ENCODE data around the gene TLCD2. TPM values are rescaled to one million over a fixed set of nuclear protein-coding genes. Genes with fewer than 3 reads are reported as not detected.
A peak's percentile ranks its signal among the peaks of the same experiment; 100 is the strongest.
"Not testable (repeated sequence)": the region's sequence is repeated elsewhere in the genome, so short reads cannot be mapped to it uniquely, and the experiment has no call there.

The TLCD2 gene
- total RNA-seq, 1 donor from 2014 or later, result 0.09 TPM

DNA sequence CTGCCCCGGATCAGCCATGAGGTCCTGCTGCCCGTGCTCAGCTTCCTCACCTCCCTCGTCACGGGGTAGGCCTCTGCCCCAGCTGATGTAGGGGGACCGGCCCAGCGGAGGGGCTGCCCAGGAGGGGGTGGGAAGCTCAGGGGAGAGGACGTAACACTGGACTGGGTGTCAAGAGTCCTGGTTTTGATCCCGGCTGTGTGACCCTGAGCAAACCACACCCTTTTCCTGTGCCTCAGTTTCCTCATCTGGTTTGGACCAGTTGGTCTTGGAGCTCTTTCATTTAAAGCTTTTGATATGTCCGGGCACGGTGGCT, 21.0 kb upstream of the TLCD2 start:
- intact Hi-C loops (cut with micrococcal nuclease), result no loop called here
- peaks cover 20% of the 10 kb centered on the region for H3K36me3 Mint-ChIP-seq (ENCODE audit: low read depth)
- H3K9me3 Mint-ChIP-seq, result no peaks in the 10 kb centered on the region
- H3K27me3 Mint-ChIP-seq (ENCODE audit: low read depth), result no peaks in the 10 kb centered on the region
- H3K4me3 Mint-ChIP-seq (ENCODE audit: low read depth), result no peak overlapping the region
- H3K4me1 Mint-ChIP-seq (ENCODE audit: low read depth), result peaks cover 2% of the 10 kb centered on the region
- DNase-seq (ENCODE audit: low spot score), result no peak
- no peak overlapping the region for H3K27ac Mint-ChIP-seq

DNA sequence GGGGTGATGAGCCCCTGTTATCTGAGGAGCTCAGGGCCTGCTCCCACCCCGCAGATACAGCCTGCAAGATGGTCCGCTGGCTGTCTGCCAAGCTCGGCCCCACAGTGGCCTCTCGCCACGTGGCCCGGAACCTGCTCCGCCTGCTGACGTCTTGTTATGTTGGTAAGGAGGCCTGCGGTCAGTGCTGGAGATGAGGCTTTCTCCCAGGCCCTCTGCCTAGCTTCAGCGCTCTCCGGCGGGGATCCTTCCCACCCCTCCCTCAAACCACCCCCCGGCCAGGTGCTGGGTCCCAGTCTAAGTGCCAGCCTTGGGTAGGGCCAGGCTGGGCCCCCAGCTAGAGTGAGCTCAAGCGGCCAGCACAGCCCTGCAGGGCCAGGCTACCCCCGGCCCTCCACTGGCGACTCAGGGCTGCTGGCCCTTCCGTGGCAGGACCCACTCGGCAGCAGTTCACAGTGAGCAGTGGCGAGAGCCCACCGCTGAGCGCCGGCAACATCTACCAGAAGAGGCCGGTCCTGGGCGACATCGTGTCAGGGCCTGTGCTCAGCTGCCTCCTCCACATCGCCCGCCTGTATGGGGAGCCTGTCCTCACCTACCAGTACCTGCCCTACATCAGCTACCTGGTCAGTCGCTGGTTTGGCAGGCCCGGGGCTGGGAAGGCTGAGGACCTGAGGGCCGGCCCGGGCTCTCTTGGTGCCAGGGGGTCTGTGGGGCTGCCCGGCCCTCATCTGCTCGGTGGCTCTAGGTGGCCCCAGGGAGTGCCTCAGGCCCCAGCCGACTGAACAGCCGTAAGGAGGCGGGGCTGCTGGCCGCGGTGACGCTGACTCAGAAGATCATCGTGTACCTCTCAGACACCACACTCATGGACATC, 20.4 kb upstream of the TLCD2 start:
- intact Hi-C loops (cut with micrococcal nuclease), result no loop called here
- DNase-seq (ENCODE audit: low spot score), result no peak
- peaks cover 23% of the 10 kb centered on the region for H3K36me3 Mint-ChIP-seq (ENCODE audit: low read depth)

DNA sequence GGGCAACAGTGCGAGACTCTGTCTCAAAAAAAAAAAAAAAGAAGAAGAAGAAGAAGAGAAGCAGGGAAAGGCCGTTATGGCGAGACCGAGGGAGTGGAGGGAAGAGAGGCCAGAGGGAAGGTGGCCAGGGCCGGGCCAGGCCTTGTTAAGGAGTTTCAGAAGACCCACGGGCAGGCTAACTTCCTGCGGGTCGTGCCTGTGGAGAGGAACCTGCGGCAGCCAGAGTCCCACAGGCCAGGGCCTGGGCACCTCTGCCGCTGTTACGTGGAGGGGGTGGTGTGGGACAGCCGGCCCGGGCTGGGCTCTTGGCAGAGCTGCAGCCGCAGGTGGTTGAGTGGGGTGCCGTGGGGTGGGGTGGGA, 19.8 kb upstream of the TLCD2 start:
- Mint-ChIP-seq H3K27me3 (ENCODE audit: low read depth) (no peaks in the 10 kb centered on the region), H3K9me3 (no peaks in the 10 kb centered on the region), H3K4me3 (ENCODE audit: low read depth) (no peak overlapping the region), H3K36me3 (ENCODE audit: low read depth) (peaks cover 23% of the 10 kb centered on the region), H3K27ac (no peak overlapping the region), H3K4me1 (ENCODE audit: low read depth) (peaks cover 6% of the 10 kb centered on the region)
- DNase-seq (ENCODE audit: low spot score), result no peak
- intact Hi-C loops (cut with micrococcal nuclease), result no loop called here

More for the DNA sequence above, 20.4 kb upstream of the TLCD2 start:
- H3K4me3 Mint-ChIP-seq (ENCODE audit: low read depth), result no peak overlapping the region
- H3K4me1 Mint-ChIP-seq (ENCODE audit: low read depth), result peaks cover 4% of the 10 kb centered on the region
- H3K27ac Mint-ChIP-seq, result no peak overlapping the region
- H3K9me3 Mint-ChIP-seq, result no peaks in the 10 kb centered on the region
- H3K27me3 Mint-ChIP-seq (ENCODE audit: low read depth), result no peaks in the 10 kb centered on the region

DNA sequence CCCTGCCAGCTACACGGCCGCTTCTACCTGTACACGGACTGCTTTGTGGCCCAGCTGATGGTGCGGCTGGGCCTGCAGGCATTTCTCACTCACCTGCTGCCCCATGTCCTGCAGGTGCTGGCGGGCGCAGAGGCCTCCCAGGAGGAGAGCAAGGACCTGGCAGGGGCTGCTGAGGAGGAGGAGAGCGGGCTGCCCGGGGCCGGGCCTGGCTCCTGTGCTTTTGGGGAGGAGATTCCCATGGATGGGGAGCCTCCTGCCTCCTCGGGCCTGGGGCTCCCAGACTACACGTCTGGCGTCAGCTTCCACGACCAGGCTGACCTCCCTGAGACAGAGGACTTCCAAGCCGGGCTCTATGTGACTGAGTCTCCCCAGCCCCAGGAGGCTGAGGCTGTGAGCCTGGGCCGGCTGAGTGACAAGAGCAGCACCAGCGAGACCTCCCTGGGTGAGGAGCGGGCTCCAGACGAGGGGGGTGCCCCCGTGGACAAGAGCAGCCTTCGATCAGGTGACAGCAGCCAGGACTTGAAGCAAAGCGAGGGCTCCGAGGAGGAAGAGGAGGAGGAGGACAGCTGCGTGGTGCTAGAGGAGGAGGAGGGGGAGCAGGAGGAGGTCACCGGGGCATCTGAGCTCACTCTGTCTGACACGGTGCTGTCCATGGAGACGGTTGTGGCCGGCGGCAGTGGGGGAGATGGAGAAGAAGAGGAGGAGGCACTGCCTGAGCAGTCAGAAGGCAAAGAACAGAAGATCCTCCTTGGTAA, 17.9 kb upstream of the TLCD2 start:
- H3K27ac Mint-ChIP-seq, result no peak overlapping the region
- no peak for DNase-seq (ENCODE audit: low spot score)
- intact Hi-C loops (cut with micrococcal nuclease), result no loop called here
- H3K4me1 Mint-ChIP-seq (ENCODE audit: low read depth), result peaks cover 7% of the 10 kb centered on the region
- peaks cover 19% of the 10 kb centered on the region for H3K36me3 Mint-ChIP-seq (ENCODE audit: low read depth)
- H3K27me3 Mint-ChIP-seq (ENCODE audit: low read depth), result no peaks in the 10 kb centered on the region
- no peak overlapping the region for H3K4me3 Mint-ChIP-seq (ENCODE audit: low read depth)
- H3K9me3 Mint-ChIP-seq, result no peaks in the 10 kb centered on the region

DNA sequence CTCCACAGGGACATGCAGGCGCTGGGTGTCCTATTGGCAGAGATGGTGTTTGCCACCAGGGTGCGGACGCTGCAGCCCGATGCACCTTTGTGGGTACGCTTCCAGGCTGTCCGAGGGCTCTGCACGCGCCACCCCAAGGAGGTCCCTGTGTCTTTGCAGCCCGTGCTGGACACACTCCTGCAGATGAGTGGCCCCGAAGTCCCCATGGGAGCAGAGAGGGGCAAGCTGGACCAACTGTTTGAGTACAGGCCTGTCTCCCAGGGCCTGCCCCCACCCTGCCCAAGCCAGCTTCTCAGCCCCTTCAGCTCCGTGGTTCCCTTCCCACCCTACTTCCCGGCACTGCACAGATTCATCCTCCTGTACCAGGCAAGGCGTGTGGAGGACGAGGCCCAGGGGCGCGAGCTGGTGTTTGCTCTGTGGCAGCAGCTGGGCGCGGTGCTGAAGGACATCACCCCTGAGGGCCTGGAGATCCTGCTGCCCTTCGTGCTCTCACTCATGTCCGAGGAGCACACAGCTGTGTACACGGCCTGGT, 17.1 kb upstream of the TLCD2 start:
- no peak for DNase-seq (ENCODE audit: low spot score)
- intact Hi-C loops (cut with micrococcal nuclease), result no loop called here
- Mint-ChIP-seq H3K4me1 (ENCODE audit: low read depth) (peaks cover 14% of the 10 kb centered on the region), H3K36me3 (ENCODE audit: low read depth) (peaks cover 19% of the 10 kb centered on the region), H3K4me3 (ENCODE audit: low read depth) (no peak overlapping the region), H3K27me3 (ENCODE audit: low read depth) (no peaks in the 10 kb centered on the region), H3K9me3 (no peaks in the 10 kb centered on the region), H3K27ac (no peak overlapping the region)

GRCh38 chr17:1726626-1727257, 16.6 kb upstream of the TLCD2 start:
- no peak for DNase-seq (ENCODE audit: low spot score)
- intact Hi-C loops (cut with micrococcal nuclease), result no loop called here
- peaks cover 19% of the 10 kb centered on the region for H3K36me3 Mint-ChIP-seq (ENCODE audit: low read depth)
- no peaks in the 10 kb centered on the region for H3K27me3 Mint-ChIP-seq (ENCODE audit: low read depth)
- H3K27ac Mint-ChIP-seq, result no peak overlapping the region
- H3K9me3 Mint-ChIP-seq, result no peaks in the 10 kb centered on the region
- peak overlapping the region; percentile 21 for H3K4me3 Mint-ChIP-seq (ENCODE audit: low read depth)
- peaks cover 14% of the 10 kb centered on the region for H3K4me1 Mint-ChIP-seq (ENCODE audit: low read depth)

- peaks cover 16% of the 10 kb centered on the region for H3K4me1 Mint-ChIP-seq (ENCODE audit: low read depth)
- intact Hi-C loops (cut with micrococcal nuclease), result no loop called here
- H3K27ac Mint-ChIP-seq, result peak overlapping the region; percentile 63
- H3K4me3 Mint-ChIP-seq (ENCODE audit: low read depth), result peak overlapping the region; percentile 75
- H3K9me3 Mint-ChIP-seq, result no peaks in the 10 kb centered on the region
- no peaks in the 10 kb centered on the region for H3K27me3 Mint-ChIP-seq (ENCODE audit: low read depth)
- H3K36me3 Mint-ChIP-seq (ENCODE audit: low read depth), result peaks cover 19% of the 10 kb centered on the region
- DNase-seq (ENCODE audit: low spot score), result no peak
These were observed 15.7 kb upstream of the TLCD2 start for GRCh38 chr17:1725642-1726511.

GRCh38 chr17:1724869-1725641, 14.9 kb upstream of the TLCD2 start:
- peaks cover 19% of the 10 kb centered on the region for H3K36me3 Mint-ChIP-seq (ENCODE audit: low read depth)
- no peaks in the 10 kb centered on the region for H3K9me3 Mint-ChIP-seq
- no peak for DNase-seq (ENCODE audit: low spot score)
- intact Hi-C loops (cut with micrococcal nuclease), result no loop called here
- H3K27me3 Mint-ChIP-seq (ENCODE audit: low read depth), result no peaks in the 10 kb centered on the region
- H3K27ac Mint-ChIP-seq, result no peak overlapping the region
- H3K4me3 Mint-ChIP-seq (ENCODE audit: low read depth), result peak overlapping the region; percentile 75
- peaks cover 19% of the 10 kb centered on the region for H3K4me1 Mint-ChIP-seq (ENCODE audit: low read depth)

DNA sequence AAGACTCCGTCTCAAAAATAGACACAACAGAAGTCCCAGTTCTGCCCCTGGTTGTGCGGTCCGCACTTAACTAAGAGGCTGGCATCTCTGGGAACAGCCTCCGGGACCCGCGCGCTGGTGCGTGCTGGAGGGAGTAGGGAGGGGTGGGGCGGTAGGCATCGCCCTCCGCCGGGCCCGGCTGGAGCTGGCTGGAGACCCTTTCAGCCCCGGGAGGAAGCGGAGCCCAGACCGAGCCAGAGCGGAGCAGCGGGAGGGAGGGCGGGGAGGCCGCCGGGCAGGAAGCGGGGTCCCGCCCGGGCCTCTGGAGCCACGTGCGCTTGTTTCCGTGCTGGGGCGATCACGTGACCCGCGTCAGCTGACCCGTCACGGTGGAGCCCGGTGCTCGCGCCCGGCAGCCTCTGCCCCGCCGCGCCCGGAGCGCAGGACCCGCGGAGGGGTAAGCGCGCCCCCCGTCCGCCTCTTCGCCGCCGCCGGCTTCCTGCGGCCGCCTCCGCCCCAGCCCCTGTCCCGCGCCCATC, 14.2 kb upstream of the TLCD2 start, which contains the start of gene WDR81:
Gene WDR81, plus strand, starts transcription at position 354 of the 518 bp plus-strand sequence. CDS start 256 bp downstream, outside the sequence.
- intact Hi-C loops (cut with micrococcal nuclease), result no loop called here
- Mint-ChIP-seq H3K36me3 (ENCODE audit: low read depth) (peaks cover 14% of the 10 kb centered on the region), H3K4me1 (ENCODE audit: low read depth) (peaks cover 19% of the 10 kb centered on the region), H3K27me3 (ENCODE audit: low read depth) (no peaks in the 10 kb centered on the region), H3K4me3 (ENCODE audit: low read depth) (peak within 1 kb of the TSS; percentile 75), H3K27ac (peak within 1 kb of the TSS; percentile 63), H3K9me3 (no peaks in the 10 kb centered on the region)
- DNase-seq (ENCODE audit: low spot score), result peak; percentile 85

- H3K27ac Mint-ChIP-seq; H3K36me3 Mint-ChIP-seq (ENCODE audit: low read depth); H3K9me3 Mint-ChIP-seq; H3K27me3 Mint-ChIP-seq (ENCODE audit: low read depth); DNase-seq (ENCODE audit: low spot score); H3K4me3 Mint-ChIP-seq (ENCODE audit: low read depth); intact Hi-C loops (cut with micrococcal nuclease): not testable (repeated sequence)
- peaks cover 24% of the 10 kb centered on the region for H3K4me1 Mint-ChIP-seq (ENCODE audit: low read depth)
These were observed 11.8 kb upstream of the TLCD2 start for GRCh38 chr17:1722022-1722421.

GRCh38 chr17:1720856-1721386, 10.7 kb upstream of the TLCD2 start:
- peaks cover 4% of the 10 kb centered on the region for H3K36me3 Mint-ChIP-seq (ENCODE audit: low read depth)
- intact Hi-C loops (cut with micrococcal nuclease), result no loop called here
- peaks cover 24% of the 10 kb centered on the region for H3K4me1 Mint-ChIP-seq (ENCODE audit: low read depth)
- DNase-seq (ENCODE audit: low spot score), result peak; percentile 60
- H3K4me3 Mint-ChIP-seq (ENCODE audit: low read depth), result no peak overlapping the region
- H3K27me3 Mint-ChIP-seq (ENCODE audit: low read depth), result no peaks in the 10 kb centered on the region
- no peaks in the 10 kb centered on the region for H3K9me3 Mint-ChIP-seq
- no peak overlapping the region for H3K27ac Mint-ChIP-seq

All from activated T-helper 2 cell treated with anti-CD3 and anti-CD28 coated beads, Interferon-gamma antibody, Interleukin-2, Interleukin-4, amounts not matched to agents 10 μg/mL and 5 μg/mL and 100 μg/mL, durations not matched to agents 14 hours and 24 hours and 36 hours (primary cell).